ENCODE measurements around the gene PEAR1.
"Not testable (repeated sequence)": the region's sequence is repeated elsewhere in the genome, so short reads cannot be mapped to it uniquely, and the experiment has no call there.

Gene PEAR1

DNA sequence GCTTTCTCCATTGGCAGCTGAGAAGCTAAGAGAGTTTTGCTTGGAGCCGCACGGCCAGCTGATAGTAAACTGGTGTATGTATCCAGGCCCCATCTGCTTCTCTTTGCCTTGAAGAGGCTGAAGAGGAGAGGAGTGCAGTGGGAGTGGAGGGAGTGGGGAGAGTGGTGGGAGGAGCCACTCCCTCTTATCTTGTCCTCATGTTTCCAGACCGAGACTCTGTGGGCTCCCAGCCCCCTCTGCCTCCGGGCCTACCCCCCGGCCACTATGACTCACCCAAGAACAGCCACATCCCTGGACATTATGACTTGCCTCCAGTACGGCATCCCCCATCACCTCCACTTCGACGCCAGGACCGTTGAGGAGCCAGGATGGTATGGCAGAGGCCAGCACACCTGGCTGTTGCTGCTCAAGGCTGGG, 20.9 kb downstream of the PEAR1 start:
- no peak for DNase-seq

DNA sequence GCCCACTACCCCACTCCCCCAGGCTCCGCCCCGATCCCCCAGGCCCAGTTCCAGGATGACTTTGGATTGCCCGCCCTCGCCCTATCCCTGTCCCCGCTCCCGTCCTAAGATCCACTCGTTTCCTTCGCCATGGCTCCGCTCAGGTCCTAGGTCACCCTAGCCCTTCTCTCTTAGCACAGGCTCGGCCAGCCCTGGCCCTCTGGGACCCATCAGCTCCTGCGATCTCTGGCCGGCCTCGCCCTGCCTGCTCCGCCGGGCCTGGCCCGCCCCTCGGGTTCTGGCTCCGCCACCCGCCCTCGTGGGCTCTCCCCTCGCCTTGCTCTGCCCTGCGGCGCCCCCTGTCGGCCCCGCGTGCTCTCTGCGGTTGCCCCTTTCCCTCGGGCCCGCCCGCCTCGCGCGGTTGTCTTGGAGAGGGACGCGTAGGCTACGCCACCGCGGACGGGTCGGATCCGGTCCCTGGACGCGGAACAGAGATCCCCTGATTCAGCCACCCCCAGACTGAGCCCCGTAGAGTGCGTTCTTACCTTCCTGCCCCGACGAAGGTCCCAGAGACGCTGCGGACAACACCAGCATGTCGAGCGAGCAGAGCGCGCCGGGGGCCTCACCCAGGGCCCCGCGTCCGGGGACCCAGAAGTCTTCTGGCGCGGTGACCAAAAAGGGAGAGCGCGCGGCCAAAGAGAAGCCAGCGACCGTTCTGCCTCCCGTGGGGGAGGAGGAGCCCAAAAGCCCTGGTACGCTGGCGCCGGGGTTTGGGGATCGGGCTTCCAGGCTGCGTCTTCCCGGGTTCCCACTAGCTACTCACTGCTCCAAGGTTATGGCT, 26.9 kb downstream of the PEAR1 start, which contains the start of gene LRRC71:
Gene LRRC71 (plus strand): TSS at position 400 of the 820 bp plus-strand sequence. CDS start 172 bp downstream, at position 572.
- peak in 29 of 56 donors; percentile 4 to 72 (median 30) for DNase-seq

DNA sequence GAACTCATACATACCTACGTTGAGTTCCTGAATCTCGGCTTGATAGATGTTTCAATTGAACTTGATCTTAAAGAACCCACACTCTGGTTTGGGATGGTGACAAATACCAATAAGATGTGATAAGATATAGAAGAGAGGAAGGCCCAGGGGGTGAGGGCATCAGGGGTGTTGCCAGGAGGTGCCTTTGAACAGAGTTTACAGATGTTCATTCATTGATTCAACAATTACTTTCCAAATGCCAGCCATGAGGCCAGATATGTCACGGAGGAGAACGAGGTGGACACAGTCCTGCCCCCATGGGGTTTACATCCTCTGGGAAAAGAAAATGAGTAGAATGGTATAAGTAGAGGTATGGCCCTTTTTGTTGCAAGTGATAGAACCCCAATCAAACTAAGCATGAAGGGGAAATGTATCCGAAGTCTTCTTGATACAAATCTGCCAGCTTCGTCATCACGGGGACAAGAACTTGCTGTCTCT, 27.6 kb downstream of the PEAR1 start:
- no peak for DNase-seq

DNA sequence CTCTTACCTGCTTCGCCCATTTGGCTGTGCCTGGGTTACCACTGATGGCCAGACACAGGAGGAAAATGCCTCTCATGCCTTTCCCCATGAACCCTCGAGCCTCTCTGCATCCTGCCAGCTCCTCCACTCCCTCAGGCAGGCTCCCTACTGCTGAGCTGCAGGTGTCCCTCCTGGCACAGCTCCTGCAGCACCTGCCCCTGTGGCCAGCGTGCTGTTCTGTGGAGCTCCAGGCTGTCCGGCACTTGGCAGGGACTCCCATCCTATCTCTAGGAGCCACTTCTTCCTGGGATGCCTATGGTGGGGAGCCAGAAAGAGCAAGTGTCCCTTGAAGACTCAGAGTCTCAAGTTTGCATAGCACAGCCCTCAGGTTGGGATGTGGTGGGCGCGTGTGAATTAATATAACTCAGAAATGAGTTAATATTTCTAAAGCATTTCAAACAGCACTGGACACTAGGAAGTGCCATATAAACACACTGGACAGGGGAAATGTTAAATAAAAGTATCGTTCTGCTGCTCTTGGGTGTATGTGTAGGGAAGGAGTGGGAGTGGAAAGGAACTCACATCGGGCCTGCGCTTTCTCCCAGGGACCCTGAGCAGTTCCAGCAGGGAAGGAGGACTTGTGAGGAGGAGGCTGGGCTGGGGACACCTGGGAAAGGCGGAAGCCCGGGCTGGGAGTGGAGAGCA, 29.6 kb downstream of the PEAR1 start:
- DNase-seq, result no peak

DNA sequence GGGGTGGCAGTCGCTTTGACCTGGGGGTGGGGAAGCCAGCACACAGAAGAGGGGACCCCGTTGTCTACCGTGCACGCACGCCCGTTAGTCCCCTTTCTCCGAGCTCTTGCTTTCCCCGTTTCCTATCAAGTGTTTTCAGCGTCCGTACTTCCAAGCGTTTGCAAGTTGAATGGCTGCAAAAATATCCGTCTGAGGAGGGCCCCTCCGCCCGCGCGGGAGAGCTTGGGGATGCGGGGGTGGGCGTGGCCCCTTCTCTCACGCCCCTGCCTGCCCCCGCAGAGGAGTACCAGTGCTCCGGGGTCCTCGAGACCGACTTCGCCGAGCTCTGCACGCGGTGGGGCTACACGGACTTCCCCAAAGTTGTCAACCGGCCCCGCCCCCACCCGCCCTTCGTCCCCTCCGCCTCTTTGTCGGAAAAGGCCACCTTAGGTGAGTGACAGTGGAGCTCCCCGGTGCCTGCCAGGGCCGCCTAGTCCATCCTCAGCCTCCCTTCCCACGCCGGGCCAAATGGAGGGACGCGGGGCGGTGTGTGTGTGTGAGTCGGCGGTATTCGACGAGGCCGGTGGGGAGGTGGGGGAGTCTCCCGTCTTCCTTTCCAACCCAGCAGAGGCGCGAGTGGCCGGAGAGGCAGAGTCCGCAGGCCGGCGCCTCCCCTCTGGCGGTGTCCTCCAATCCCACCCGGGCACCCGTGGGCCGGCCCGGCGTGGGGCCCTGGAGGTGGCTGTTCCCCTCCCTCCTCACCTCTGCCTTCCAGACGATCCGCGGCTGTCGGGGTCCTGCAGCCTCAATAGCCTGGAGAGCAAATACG, 30.4 kb downstream of the PEAR1 start:
- DNase-seq, result no peak

DNA sequence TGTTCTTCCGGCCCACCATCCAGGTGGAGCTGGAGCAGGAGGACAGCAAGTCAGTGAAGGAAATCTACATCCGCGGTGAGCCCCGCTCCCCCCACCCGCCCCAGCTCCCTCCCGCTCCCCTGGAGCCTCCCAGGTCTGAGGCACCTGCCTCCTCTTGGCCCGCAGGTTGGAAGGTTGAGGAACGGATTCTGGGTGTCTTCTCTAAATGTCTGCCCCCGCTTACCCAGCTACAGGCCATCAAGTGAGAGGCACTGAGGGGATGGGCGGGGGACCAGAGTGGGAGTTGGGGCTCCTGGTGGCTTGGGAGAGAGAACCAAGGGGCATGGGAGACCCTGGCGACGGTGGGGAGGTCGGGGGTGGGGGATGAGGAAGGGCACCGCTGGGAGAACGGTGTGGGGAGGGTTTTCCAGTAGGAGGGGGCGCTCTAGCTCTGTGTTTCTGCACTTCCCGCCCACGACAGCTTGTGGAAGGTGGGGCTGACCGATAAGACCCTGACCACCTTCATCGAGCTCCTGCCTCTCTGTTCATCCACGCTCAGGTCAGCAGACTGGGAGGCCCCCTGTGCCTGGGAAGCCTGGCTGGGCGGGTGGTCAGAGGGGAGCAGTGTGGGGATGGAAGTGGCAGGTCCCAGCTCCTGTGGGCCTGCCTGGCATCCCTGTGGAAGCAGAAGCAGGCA, 31.1 kb downstream of the PEAR1 start:
- DNase-seq, result no peak

DNA sequence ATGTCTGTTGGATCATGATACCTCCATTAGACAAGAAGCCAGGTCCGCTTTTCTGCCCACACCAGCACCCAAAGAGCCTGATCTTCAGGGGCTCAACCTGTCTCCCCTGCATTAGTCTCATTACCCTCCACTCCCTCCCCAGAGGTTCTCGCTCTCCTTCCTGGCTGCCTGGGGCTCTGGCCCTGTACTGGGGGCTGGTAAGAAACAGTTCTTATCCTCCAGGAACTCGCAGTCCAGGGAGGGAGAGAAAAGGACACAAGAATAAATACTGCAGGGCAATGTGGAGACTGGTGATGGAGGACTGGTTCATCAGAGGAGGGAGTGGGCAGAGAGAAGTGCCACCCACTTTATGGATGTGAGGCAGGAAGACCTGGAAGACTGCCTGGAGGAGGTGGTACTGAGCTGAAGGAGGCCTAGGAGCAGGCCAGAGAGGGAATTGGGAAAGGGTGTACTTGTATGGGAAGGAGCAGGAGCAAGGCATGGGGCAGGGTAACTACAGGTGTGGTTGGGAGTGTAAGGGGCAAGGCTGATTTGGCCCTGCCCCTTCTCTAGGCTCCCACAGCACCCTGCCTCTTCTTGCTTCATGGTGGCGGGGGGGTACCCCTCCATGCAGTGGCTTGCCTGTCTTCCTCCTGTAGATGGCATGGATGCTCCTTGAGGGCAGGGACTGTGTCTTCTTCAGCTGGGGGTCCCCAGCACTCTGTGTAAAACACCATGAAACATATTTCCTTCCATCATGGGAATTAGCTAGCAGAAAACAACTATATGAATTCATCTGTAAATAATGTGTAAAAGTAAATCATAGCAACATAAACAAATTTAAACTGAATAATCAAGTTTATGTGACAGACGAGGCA, 31.9 kb downstream of the PEAR1 start:
- DNase-seq, result no peak

DNA sequence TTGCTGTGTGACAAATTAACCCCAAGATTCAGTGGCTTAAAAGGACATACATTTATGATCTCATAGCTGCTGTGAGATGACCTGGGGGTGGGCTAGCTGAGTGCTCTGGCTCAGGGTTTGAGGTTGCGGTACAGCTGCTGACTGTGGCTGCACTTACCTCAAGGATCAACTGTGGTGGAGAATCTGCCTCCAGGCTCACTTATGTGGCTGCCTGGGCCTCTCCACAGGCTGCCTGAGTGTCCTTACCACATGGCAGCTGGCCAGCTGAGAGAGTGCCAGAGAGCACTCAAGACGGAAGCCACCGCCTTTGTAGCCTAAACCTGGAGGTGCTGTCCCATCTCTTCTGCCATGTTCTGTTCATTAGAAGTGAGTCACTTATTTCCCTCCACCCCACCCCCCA, 32.7 kb downstream of the PEAR1 start:
- DNase-seq, result no peak

DNA sequence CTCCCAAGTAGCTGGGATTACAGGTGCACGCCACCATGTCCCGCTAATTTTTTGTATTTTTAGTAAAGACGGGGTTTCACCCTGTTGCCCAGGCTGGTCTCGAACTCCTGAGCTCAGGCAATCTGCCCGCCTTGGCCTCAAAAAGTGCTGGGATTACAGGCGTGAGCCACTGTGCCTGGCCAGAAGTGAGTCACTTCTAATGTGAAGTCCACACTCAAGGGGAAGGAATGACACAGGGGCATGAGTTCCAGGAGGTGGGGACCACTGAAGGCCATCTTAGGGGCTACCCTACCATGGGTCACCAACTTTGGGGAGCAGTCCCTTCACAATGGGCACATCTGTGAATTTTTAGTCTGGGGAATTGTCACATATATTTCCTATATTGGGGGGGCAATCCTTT, 33.2 kb downstream of the PEAR1 start:
- not testable (repeated sequence) for DNase-seq

DNA sequence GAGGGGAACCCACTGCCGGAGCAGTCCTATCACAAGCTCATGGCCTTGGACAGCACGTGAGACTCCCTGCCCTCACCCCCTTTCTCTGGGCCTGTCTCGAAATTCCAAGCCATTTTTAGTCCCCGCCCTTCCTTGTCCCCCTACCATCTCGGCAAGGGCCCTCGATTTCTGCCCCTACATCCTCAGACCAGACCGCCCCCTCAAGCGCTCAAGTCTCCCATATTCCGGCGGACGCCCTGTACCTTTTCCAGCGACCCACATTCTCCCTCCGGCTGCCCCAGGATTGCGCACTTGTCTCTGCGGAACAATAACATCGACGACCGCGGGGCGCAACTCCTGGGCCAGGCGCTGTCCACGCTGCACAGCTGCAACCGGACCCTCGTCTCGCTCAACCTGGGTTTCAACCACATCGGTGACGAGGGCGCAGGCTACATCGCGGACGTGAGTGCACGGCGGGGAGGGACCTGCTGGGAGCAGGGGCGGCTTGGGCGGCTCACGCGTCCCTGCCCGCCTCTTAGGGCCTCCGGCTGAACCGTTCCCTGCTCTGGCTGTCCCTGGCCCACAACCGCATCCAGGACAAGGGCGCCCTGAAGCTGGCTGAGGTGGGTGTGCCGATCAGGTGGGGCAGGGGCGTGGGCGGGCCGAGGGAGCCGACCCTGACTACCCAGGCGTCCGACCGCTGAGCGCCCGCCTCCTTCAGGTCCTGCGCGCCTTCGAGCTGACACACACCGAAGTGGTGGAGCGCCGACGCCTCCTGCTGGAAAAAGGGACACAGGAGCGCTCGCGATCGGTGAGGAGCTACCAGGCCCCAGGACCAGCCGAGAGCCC, 33.9 kb downstream of the PEAR1 start:
- peak in 17 of 56 donors; percentile 6 to 49 (median 18) for DNase-seq

DNA sequence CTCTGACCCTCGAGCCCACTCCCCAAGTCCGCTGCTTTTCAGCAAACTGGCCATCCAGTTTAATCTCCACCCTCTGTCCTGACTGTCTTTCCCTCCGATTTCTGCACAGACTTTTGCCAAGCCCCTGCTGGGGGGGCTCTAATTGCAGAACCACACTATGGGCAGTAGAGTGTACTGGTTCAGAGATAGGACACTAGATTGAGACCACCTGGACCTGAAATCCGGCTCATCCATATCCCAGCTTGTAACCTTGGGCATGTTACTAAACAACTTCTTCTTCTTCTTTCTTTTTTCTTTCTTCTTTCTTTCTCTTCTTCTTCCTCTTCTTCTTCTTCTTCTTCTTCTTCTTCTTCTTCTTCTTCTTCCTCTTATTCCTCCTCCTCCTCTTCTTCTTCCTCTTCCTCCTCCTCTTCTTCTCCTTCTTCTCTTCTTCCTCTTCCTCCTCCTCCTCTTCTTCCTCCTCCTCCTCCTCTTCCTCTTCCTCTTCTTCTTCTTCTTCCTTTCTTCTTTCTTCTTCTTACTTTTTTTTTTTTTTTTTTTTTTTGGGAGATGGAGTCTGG, 34.6 kb downstream of the PEAR1 start:
- DNase-seq, result no peak

DNA sequence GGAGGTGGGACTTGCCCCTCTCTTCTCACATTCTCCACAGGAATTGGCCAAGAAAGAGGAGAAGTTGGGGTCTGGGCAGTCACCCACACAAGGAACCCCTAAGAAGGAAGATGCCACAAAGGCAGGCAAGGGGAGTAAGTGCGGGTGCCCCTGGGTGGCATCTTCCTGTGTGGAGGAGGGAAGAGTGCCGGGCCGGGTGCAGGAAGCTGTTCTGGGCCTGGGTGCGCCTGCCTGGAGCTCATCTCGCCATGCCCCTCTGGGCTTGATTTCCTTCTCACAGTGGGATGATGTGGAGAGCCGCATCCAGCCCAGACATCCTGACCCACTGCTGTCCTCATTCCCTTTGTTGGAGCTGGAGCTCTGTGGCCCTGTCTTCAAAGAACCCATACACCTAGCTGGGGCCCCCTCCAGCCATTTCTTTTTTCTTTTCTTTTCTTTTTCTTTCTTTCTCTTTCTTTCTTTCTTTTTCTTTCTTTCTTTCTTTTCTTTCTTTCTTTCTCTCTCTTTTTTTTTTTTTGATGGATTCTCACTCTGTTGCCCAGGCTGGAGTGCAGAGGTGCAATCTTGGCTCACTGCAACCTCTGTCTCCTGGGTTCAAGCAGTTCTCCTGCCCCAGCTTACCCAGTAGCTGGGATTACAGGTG, 36.2 kb downstream of the PEAR1 start:
- no peak for DNase-seq

DNA sequence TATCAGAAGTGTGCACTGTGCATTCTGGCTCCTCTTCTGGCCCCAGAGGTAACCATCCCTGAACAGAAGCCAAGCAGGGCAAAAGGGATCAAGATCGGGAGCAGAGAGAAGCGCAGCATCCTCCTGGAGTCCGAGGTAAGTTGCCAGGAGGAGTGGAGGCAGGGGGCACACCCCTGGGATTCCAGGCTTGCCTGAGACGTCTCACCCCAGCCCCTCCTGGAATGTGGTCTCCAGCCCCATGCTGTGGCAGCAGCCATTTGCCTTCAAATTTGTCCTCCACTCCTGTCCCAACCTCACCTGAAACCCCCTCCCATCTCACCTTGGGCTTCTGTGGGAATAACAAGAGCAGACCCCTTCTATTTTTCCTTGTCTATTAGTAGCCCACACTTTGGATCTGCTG, 37.0 kb downstream of the PEAR1 start:
- no peak for DNase-seq

DNA sequence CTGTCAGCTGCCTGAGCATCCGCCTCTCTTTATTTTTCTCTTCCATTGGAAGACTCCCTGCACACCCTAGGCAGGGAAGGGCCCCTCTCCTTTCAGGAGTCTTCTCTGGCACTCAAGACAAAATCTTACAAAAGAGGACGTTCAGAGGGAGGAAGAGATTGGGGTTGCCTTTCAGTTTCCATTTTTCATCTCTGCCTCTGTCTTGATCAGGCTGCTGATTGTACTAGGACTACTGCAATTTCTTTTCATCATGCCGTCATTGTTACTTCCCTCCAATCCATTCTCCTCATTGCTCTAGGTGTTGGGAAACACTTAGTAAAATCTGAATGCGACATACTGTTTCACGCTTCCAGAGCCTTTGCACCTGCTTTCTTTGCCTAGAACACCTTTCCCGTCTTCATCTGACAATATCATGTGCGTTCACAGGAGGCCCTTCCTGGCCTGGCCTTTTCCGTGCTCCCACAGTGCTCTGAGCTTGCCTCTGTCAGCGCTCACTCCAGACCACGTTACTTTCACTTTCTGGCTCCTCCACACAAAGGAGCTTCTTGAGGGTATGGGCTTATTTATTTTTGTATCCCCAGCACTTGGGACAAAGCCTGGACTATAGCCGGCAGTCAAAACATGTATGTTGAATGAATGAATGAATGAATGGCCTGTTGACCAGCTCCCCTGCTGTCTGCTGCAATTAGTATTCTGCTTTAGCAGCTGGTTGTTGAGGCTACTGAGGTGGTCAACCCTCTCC, 37.9 kb downstream of the PEAR1 start:
- no peak for DNase-seq

DNA sequence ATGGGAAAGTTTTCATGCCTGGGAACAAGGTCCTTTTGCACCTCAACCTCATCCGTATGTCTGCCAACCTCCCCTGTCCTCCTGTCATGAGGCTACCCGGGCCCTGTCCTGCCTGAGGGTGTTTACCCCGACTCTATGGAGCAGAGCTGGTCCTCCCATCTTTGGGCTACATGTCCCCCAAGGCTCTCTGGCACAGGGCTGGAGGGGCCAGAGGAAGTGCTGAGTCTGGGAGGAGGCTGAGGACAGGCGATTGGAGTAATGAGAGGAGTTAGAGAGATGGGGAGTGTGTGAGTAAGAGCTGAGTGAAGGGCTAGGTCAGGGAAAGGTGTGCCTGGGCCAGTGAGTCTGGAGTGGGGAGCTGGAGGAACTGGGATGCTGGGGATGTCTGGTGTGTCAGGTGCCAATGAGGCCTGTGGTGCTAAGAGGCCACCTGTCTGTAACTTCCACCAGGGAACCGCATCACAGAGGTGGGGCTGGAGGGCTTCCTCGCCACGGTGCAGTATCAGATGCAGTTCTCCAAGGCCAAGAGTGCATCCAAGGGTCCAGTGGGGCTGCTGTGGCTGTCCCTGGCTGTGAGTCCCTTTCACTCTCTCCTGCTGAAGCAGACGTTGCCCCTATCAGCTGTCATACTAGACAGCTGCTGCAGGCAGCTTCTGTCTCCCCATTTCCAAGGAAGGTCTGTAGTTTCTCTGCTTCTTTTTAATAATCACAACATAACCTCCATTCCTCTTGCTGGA, 38.6 kb downstream of the PEAR1 start:
- DNase-seq, result peak in 1 of 56 donors; percentile 12

DNA sequence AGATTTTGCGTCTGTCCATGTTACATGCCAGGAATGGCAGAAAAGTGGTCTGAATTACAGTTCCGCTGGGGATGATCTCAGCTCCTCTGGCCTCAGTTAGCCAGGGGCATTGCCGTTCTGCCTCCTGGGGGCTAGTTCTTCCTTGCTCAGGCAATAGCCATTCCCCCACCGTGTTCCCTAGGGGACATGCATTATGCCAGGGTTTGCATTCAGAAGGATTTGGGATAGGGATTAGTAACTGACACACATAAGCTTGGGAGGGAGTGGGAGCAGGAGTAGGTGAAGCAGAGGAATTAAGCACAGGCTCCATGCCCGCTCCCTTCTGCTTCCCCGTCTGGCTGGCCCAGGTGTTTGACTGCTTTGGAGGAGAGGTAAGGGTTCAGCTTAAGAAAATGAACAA, 39.6 kb downstream of the PEAR1 start:
- DNase-seq, result no peak

Measured in amygdala (tissue), 56 donors.